ENCODE results near the gene HSPA12A. TPM values are rescaled to one million over a fixed set of nuclear protein-coding genes. Genes with fewer than 3 reads are reported as not detected.

Gene HSPA12A
- total RNA-seq, 1 donor from 2014 or later = 8.1 TPM

GRCh38 chr10:116656044-116656443, 86.3 kb downstream of the HSPA12A start:
- intact Hi-C loops (cut with DNase I) = no loop called here
- DNase-seq (ENCODE audit: low spot score) = no peak

DNA sequence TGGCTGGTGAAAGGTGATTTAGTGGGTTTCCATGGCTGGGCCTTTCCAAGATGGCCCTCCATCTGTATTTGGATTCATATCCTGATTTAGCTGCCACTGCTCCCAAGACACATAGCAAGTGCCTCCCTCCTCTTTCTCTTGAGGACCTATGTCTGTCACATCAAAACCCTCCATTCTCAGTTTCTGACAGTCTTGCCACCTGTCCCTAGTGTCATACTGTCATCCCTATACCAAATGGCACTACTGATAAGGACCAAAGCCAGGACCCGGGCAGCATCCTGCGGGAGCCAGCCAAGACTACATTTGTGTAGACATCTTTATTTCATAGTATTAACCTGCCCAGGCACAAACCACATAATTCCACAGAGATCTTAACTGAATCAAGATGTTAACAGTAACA, 86.8 kb downstream of the HSPA12A start:
- no peak for DNase-seq (ENCODE audit: low spot score)
- intact Hi-C loops (cut with DNase I) = no loop called here

- intact Hi-C loops (cut with DNase I) = no loop called here
- DNase-seq (ENCODE audit: low spot score) = no peak
These were observed 87.5 kb downstream of the HSPA12A start for GRCh38 chr10:116654816-116655215.

DNA sequence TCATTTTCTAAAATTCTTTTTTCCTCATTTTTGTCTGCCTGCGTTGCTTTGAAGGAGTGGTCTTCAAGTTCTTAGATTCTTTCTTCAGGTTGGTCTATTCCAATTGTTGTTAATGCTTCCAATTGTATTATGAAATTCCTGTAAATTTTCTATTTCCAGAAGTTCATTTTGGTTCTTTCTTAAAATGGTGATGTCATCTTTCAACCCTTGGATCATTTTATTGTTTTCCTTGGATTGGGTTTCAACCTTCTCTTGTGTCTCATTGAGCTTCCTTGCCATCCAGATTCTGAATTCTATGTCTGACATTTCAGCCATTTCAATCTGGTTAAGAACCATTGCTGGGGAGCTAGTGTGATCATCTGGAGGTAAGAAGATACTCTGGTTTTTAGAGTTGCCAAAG, 88.5 kb downstream of the HSPA12A start:
- intact Hi-C loops (cut with DNase I) = no loop called here
- DNase-seq (ENCODE audit: low spot score) = no peak

- intact Hi-C loops (cut with DNase I) = no loop called here
- no peak for DNase-seq (ENCODE audit: low spot score)
These were observed 93.5 kb downstream of the HSPA12A start for GRCh38 chr10:116648903-116649302.

GRCh38 chr10:116646502-116646901, 95.9 kb downstream of the HSPA12A start:
- DNase-seq (ENCODE audit: low spot score) = no peak
- intact Hi-C loops (cut with DNase I) = no loop called here

DNA sequence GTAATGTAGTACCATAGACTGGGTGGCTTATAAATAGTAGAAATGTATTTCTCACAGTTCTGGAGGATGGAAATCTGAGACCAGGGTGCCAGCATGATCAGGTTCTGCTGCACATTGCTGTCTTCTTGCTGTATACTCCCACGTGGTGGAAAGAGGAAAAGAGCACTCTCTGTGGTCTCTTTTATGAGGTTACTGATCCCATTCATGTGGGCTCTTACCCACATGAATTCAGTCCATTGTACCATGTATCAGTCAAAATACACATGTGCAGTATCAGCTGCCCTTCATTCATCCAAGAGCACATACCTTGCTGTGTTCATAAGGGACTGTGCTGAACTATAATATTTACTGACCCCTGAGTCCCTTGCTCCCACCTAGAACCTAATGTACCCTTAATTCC, 104.5 kb downstream of the HSPA12A start:
- no peak for DNase-seq (ENCODE audit: low spot score)
- intact Hi-C loops (cut with DNase I) = no loop called here

DNA sequence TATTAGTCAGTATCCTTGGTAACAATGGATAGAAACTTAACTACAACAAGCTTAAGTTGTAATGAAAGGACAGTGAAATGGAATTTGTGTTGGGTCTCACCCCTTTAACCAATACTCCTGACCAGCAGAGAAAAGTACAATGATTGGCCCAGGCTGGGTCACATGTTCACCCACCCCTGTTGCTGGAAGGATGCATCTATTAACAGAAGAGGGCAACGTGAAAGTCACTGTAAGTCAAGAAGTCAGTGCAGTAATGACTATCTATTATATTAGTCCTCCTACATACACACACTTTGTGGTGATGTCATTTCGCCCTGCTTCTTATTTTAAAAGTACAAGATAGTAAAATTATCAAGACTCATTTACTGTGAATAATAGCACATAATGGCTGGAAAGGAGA, 105.4 kb downstream of the HSPA12A start:
- no peak for DNase-seq (ENCODE audit: low spot score)
- intact Hi-C loops (cut with DNase I) = no loop called here

DNA sequence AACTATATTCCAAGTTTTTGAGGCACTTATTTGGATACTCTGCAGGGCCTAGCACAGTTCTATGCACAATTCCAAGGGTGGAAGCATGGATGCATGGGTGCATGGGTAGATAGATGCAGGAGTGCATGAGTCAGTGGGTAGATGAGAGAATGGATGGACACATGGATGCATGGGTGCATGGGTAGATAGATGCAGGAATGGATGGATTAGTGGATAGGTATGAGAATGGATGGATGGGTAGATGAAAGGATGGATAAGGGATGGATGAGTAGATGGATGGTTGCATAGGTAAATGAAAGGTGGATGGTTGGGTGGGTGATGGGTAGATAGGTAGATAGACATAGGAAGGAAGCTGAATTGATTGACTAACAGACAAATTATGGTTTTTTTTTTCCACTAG, 106.0 kb downstream of the HSPA12A start:
- no peak for DNase-seq (ENCODE audit: low spot score)
- intact Hi-C loops (cut with DNase I) = no loop called here

DNA sequence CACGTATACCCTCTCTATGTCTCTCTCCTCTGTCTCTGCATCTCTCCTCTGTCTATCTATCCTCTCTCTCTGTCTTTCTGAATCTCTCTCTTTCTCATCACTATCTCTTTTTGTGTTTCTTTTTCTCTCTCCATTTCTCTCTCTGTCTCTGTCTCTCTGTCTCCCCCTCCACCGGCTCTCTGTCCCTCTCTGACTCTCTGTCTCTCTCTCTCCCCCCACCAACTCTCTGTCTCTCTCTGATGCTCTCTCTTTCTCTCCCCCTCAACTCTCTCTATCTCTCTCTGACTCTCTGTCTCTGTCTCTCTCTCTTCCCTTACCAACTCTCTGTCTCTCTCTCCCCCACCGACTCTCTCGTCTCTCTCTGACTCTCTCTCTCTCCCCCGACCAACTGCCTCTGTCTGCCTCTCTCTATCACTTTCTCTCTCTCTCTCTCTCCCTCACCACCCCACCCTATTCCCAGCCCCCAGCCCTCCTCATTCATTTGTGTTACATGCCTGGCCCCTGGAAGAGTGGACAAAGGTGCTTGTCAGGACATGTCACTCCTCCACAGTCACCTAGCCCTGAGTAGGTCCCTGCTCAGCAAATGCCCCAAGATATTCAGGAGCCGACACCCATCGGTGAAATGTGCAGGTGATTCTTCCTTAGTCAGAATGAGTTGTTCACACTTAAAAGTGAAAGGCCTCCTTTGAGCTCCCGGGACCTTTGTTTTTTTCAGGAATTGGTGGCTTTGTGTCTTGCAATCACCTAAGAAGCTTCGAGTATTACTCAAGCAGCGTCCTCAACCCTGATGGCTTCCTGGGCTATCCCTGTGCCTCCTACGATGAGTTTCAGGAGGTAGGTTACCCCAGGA, 108.0 kb downstream of the HSPA12A start:
- DNase-seq (ENCODE audit: low spot score) = no peak
- intact Hi-C loops (cut with DNase I) = no loop called here

DNA sequence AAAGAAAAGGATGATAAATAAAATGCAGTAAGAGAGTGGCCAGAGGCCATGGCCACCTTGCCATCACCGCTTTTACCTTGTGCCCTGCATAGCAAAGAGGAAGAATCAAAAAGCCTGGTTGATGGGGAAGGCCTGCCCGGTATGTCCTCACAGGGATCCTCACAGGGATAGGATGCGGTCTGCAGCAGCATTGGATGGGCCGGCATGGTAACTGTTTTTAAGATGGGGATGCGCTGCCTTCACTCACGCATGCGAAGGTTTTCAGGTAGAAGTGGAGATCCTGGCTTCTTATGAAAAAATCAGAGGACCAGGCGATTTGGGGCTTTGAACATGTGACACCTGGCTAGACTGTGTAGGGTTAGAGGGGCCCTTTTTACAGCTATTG, 109.2 kb downstream of the HSPA12A start:
- intact Hi-C loops (cut with DNase I) = no loop called here
- DNase-seq (ENCODE audit: low spot score) = no peak

DNA sequence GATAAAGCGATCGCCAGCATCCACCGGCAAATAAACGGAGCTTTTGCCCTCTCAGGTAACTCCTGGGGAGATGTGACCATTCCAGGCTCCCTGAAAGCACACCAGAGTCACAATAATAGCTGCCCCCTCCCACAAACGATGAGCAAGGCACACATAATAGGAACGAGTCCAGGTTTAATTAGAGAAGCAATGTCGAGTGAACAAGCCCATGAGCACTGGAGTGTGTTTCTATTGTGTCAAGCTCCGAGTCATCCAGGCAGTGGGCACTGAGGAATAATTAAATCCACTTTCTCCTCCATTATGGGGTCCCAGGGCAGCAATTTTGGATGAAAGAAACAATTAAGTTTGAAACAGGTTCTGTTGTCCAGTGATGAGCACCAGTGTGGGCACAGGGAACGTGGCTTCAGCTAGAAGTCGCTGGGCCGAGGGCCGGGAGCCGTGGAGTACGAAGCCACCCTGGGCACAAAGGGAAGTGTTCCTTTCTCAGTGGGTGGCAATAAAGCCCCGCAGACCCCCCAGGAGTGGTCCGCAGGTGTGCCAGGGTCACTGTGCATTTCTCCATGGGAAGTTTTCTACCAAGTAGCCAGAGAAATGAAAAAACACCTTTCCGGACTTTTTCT, 109.7 kb downstream of the HSPA12A start:
- DNase-seq (ENCODE audit: low spot score) = no peak
- intact Hi-C loops (cut with DNase I) = no loop called here

DNA sequence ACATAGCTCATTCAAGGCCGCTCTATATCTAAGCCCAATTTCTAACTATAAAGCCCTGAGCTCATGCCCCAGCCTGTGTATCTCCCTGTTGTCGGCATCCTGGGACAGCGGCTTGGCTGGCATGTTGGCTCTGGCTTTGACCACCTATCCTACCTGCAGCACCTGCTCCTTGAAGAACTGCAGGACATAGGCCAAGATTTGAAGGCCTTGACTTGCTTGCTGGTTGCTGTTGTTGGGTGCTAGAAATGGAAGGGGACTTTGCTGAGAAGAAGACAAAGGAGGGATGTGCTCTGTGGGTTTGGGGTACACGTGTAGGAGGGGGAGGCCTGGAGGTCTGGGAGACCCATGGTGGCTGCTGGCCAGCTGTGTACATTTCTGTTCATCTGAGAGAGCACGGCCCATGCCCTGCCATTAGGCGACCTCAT, 110.5 kb downstream of the HSPA12A start:
- no peak for DNase-seq (ENCODE audit: low spot score)
- intact Hi-C loops (cut with DNase I) = no loop called here

DNA sequence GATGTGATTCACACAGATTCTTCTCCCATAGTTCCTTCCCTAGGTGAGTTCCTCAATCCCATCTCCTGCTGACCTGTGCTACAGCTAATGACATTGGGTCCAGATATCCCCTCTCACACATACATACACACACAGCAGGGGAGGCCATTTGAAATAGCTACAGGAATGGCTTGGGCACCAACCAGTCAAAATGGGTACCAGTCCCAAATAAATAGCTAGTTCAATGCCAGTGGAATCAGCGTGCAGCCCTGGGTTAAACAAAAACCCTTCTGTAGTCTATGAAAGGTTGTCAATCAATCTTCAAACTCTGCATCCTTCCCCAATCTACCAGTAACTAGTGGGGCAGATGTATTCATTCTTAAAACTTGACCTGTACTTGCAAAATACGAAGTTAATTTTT, 112.3 kb downstream of the HSPA12A start:
- intact Hi-C loops (cut with DNase I) = no loop called here

GRCh38 chr10:116629340-116629739, 113.0 kb downstream of the HSPA12A start:
- intact Hi-C loops (cut with DNase I) = no loop called here
- DNase-seq (ENCODE audit: low spot score) = no peak

More for the DNA sequence above, 112.3 kb downstream of the HSPA12A start:
- DNase-seq (ENCODE audit: low spot score) = no peak

DNA sequence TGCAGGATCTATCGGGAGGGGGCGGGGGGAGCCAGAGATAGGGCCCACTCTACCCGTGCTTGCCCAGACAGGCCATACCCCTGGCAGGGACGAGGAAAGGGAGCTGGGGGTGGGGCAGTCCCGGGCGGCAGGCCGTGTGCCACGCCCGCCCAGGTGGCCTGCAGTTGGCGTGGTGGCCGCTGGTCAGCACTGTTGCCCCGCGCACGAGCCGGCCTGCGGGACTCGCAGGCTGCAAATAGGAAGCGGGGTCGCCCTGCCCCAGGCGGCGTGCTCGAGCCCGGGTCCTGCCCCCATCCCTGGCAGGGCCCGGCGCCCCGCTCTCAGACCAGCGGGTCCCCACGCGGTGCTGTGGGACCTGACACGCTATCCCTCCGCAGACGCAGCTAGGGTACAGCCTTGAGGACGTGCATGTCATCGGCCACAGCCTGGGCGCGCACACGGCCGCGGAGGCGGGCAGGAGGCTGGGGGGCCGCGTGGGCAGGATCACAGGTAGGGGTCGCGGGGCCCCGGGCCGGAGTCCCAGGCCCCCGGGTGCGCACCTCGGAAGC, 114.9 kb downstream of the HSPA12A start:
- no peak for DNase-seq (ENCODE audit: low spot score)

GRCh38 chr10:116626815-116627214, 115.6 kb downstream of the HSPA12A start:
- DNase-seq (ENCODE audit: low spot score) = no peak
- intact Hi-C loops (cut with DNase I) = no loop called here

More for the DNA sequence above, 114.9 kb downstream of the HSPA12A start:
- intact Hi-C loops (cut with DNase I) = no loop called here

- DNase-seq (ENCODE audit: low spot score) = no peak
- intact Hi-C loops (cut with DNase I) = no loop called here
These were observed 116.5 kb downstream of the HSPA12A start for GRCh38 chr10:116625845-116626244.

DNA sequence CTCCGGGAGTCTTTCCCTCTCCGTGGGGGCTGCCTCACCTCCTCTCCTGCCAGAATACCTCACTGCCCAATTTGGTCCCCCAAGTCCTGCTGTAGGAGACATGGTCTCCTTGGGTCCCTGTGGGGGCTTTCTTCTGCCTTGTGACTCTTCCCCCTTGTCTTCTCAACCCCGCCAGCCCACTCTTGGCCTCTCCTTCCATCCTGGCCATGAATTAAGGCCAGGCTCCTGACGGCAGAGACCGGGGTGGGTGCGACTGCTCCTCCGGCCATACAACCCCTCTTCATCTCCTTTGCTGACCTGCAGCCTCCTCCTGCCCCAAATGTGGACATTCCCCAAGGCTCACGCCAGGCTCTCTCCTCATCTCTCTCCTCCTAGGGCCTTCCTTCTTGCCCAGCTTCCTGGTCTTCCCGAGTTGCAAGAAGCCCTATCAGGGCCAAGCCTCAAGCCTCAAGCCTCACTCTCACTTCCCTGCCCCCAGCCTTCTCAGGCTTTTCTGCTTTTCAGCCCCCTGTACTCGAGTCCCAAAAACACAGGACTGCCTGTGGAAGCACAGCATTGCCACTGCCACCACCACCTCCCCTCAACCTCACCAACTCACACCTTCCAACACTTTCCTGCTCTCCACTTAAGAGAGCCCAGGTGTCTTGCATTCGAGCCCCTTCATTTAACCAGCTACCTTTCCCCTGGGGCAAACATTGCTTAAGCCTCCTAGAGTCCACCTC, 120.3 kb downstream of the HSPA12A start:
- intact Hi-C loops (cut with DNase I) = no loop called here
- DNase-seq (ENCODE audit: low spot score) = no peak

GRCh38 chr10:116621476-116621875, 120.9 kb downstream of the HSPA12A start:
- no peak for DNase-seq (ENCODE audit: low spot score)
- intact Hi-C loops (cut with DNase I) = no loop called here

All from cardiac septum (tissue), 1 donor.